SK-N-SH (cell line): ENCODE results near the gene ZNF8.

Experiments used
- CTCF ChIP-seq: fragments of 200-600 bp; sonication (generic); IDR thresholded peaks from 2 replicates; pipeline ENCODE4 v1.6.1; 2017; ENCODE audit warnings: antibody characterized with exemption, mild to moderate bottlenecking, moderate library complexity
- ELF1 ChIP-seq: IDR thresholded peaks from 2 replicates; pipeline ENCODE4 v1.4.0; 2012
- FOSL2 ChIP-seq: IDR thresholded peaks from 2 replicates; pipeline ENCODE4 v1.4.0; 2012; ENCODE audit warnings: low read depth, mild to moderate bottlenecking, moderate library complexity, borderline replicate concordance
- USF2 ChIP-seq: fragments of 150-350 bp; IDR thresholded peaks from 2 replicates; pipeline ENCODE4 v1.6.1; 2017; ENCODE audit warnings: antibody characterized with exemption, low read length, low read depth, borderline replicate concordance
- TF ChIP-seq, protein P1 (sequence below): fragments of 150-350 bp; IDR thresholded peaks from 2 replicates; pipeline ENCODE4 v1.6.1; 2016; ENCODE audit warnings: mild to moderate bottlenecking, low read depth, low read length

DNA sequence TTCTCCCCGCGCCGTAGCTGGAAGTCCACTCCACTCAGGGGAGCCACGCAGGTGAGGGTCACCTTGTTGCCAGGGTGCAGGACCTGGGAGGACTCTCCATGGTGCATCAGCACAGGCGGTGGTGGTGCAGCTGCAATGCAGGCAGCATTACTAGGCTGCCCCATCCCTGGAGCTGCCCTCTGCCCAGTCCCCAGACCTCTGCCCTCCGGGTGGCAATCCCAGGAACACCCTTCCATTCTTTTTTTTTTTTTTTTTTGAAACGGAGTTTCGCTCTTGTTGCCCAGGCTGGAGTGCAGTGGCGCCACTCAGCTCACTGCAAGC, 72.8 kb downstream of the ZNF8 start:
- TF ChIP-seq ELF1 (no peak), FOSL2 (no peak), USF2 (no peak), CTCF (no peak)
- TF ChIP-seq, protein P1, sequence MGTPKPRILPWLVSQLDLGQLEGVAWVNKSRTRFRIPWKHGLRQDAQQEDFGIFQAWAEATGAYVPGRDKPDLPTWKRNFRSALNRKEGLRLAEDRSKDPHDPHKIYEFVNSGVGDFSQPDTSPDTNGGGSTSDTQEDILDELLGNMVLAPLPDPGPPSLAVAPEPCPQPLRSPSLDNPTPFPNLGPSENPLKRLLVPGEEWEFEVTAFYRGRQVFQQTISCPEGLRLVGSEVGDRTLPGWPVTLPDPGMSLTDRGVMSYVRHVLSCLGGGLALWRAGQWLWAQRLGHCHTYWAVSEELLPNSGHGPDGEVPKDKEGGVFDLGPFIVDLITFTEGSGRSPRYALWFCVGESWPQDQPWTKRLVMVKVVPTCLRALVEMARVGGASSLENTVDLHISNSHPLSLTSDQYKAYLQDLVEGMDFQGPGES = no peak
